Activated T-helper 9 cell treated with anti-CD3 and anti-CD28 coated beads, Interleukin-2, amount 50 U/mL, for 16 hours (primary cell): ENCODE measurements around the gene CLIC5.

Experiments used
- DNase-seq: peaks from one replicate; pipeline ENCODE4 v3.0.0-alpha.2; 2020; ENCODE audit warnings: low read depth

The CLIC5 gene

DNA sequence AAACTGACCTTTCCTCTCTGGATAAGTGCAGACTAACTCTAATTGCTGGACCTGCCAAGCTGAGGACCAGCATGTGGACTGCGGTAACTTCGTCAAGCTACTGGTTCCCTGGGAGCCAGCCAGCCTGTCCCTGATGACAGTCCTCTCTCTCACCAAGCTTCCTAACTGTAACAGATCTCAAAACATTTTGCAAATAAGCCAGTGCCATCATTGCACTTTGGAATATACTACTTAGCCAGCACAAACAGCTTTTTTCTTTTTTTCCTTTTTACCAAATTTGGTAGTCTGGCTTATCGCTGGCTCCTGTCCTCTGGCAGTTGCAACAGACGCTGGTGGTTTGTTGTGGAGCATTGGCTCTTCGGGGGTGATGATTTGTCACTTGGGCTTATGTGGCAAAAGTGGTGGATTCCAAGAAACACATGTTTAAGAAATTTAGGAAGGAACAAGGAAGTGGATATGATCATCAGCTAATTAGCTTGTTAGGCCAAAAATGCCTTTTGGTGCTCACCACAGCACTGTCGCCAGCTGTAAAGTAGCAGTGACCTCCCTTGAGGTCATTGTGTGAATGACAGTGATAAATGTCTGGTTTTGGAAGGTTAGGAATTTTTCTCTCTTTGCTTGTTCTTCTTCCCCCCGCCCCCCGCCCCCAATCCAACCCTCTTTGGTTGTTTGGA lies 171.7 kb downstream of the CLIC5 start:
- DNase-seq: no peak

- DNase-seq: no peak
These were observed 174.6 kb downstream of the CLIC5 start for GRCh38 chr6:45841062-45841461.

GRCh38 chr6:45838996-45839395 lies 176.7 kb downstream of the CLIC5 start:
- DNase-seq: no peak

- DNase-seq: no peak
These were observed 177.2 kb downstream of the CLIC5 start for GRCh38 chr6:45838451-45838850.

DNA sequence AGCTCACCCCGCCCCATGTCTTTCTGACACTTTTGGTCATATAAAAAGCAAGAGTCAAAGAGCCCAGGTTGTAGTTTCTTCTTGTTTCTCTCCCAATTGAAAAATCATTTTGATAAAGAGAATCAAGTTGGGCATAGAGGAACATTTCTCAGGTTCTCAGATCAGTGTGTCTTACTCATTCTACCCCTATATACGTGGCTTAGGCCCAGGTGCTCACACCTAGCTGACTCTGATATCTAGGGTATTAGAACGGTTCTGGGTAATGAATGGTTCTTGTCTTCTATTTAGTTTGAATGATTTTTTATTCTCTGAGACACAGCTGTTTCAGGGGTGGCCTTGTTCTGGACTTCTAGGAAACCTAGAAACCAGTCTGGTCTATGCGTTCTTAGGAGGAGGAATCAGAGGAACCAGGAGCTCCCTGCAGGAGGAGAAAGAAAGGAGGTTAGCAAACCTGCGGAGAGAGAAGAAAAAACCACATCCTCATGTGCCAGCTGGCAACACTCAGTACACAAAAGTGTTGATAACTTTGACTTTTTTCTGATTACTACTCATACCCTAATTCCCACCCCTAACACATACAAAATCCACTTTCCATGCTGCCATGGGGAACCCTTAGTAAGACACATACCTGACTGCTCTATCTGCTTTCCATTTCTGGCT lies 178.0 kb downstream of the CLIC5 start:
- DNase-seq: no peak

DNA sequence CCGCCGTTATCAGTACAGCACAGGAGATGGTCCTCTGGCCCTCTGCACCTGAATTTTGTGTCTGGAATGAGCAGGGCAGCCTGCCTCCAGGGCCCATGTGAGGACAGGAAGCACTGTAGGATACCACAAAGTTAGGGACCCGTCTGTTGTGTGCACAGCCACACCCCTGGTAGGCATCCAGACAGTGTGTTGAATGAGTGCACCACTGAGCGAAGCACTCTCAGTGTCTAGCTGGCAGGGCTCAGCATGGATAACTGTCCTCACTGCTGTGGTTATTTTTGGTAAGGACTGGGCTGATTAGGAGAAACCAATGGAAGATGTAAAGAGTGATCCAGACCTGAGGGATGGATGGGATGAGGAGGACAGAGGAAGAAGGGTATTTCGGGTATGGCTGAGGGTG lies 178.7 kb downstream of the CLIC5 start:
- DNase-seq: no peak

- DNase-seq: no peak
These were observed 179.2 kb downstream of the CLIC5 start for GRCh38 chr6:45836438-45836824.

DNA sequence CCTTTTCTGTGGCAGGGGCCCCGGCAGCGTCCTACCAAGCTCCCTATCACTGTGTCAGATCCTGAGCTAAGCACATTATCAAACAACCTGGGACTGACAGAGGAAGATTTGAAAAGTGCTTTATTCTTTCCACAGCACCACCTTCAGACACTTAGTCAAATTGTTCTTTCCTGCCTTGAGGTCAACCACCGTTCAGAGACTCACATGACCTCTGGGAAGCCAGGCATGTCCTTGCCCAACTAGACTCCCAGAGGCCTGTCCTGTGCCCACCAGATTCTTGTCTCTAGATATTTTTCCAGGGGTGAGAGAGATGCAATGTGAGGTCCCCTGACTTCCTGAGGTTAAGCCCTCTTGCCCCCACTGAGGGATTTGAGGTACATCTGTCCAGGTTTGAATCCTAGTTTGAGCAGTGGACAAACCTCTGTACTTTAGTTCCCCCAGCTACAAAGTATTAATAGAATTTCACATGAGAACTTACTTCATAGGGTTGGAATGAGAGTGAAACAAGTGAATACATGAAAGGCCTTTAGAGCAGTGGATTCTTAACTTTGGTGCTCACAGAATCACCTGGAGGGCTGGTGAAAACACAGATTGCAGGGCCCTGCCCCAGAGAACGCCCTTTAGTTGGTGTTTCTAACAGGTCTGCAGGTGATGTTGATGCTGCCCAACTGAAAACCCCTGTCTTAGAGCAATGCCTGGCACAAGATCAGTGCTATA lies 179.8 kb downstream of the CLIC5 start:
- DNase-seq: no peak

DNA sequence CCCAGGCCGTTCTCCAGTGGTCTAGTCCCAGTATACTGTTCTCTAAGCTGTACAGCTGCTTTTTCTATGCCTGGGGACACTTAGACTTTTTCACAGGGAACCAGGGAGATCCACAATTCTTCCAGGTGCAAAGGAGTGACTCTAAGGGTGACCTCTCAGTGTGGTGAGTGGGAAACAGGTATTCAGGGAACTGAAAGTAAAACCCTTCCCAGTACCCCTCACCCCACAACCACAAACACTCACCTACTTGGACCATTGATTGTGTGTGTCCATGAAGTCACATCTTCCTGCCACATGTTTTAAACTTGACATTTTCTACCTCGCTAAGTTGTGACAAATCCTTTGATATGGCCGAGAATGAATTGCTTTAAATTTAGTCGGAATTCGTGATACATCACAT lies 183.6 kb downstream of the CLIC5 start:
- DNase-seq: no peak
